GM19324 (cell line): ENCODE results near the gene SPR.

Experiments
- ATAC-seq: cut with Tn5 transposase; IDR thresholded peaks from one replicate; pipeline ENCODE4 v1.9.1; 2021; ENCODE audit warnings: mild to moderate bottlenecking, moderate library complexity; ENCODE audit not compliant: unreplicated experiment, low FRiP score

Gene SPR

DNA sequence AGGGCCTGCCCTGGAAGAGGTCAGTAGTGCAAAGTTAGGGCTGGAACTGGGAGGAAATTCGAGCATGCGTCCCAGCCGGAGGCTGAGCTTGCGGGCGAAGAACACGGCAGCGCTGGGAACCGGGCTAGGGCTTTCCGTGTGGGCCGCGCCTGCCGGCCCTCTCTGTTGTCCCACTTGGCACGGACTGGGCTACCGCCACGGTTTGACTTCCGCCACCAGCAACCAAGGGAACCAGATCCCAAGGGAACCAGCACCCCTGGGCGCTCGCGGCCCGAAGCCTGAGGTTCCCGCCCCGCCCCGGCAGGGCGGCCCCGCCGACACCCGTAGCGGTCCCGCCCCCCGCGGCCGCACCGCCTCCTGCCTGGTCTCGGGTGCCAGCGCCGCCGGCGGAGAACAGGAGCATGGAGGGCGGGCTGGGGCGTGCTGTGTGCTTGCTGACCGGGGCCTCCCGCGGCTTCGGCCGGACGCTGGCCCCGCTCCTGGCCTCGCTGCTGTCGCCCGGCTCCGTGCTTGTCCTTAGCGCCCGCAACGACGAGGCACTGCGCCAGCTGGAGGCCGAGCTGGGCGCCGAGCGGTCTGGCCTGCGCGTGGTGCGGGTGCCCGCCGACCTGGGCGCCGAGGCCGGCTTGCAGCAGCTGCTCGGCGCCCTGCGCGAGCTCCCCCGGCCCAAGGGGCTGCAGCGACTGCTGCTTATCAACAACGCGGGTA lies at the start of gene SPR:
SPR (plus strand) TSS at position 377 of the 708 bp plus-strand sequence; CDS start at position 402, 25 bp downstream.
- ATAC-seq, result peak; percentile 94

DNA sequence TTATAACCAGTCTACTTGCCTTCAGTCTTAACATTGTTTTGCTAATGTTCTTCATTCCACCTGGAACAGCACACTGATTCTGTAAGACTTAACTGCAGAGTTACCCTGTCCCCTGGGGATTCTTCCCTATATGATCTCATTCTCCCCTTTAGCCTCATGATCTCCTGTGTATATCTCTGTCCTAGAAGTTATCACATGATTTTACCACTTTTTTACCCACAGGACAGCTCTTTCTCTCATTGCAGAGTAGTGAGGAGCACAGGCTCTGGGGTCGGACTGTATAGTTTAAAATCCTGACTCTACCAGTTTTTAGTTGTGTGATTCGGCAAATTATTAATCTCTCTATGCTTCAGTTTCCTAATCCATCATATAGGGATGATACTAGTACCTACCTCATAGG lies 47.1 kb upstream of the SPR start:
- no peak for ATAC-seq

DNA sequence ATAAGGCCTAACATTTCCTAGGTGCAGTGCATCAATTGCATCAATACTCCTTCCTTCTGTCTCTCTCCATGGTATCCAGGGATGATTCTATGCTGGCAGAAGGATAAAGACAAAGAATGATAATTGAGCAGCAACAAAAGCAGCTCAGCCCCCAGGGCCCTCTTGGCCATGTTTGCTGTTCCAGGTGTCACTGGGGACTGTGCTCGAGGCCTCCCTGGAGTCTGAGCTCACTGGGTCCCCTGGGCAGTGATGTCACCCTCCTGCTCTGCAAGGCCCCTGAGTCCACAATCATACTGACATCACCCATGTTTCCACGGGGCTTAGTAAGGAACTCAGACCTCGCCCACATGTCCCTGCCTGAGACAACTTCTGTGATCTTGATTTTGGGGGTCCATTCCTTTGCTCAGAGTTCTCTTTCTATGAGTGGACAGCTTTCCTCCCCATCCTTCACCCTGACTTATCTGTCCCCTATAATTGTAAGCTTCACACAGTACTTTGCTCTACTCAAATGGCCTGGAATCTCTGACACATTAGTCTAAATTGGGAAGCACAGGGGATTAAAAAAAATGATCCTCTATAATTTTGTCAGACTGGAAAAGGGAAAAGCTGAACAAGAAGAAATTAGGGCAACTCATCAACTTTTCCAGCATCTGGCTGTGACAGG lies 45.6 kb upstream of the SPR start:
- ATAC-seq, result no peak

DNA sequence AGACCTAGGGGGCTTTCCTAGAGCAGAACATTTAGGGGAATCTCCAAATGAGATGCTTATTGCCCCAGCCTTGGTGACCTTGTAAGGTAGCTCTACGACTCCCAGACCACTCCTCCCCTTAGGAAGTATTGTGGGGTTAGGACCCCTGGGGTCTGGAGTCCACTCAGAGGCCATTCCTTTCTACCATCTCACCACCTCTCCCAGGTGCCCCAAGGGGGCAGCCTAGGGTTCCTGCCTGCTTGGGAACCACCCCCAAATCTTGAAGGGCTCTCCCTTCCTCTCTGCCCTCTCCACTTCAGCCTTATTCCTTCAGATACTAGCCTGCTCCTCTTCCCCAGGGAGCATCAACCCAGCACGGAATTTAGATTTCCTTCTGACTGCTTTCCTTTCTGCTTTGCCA lies 43.9 kb upstream of the SPR start:
- no peak for ATAC-seq

DNA sequence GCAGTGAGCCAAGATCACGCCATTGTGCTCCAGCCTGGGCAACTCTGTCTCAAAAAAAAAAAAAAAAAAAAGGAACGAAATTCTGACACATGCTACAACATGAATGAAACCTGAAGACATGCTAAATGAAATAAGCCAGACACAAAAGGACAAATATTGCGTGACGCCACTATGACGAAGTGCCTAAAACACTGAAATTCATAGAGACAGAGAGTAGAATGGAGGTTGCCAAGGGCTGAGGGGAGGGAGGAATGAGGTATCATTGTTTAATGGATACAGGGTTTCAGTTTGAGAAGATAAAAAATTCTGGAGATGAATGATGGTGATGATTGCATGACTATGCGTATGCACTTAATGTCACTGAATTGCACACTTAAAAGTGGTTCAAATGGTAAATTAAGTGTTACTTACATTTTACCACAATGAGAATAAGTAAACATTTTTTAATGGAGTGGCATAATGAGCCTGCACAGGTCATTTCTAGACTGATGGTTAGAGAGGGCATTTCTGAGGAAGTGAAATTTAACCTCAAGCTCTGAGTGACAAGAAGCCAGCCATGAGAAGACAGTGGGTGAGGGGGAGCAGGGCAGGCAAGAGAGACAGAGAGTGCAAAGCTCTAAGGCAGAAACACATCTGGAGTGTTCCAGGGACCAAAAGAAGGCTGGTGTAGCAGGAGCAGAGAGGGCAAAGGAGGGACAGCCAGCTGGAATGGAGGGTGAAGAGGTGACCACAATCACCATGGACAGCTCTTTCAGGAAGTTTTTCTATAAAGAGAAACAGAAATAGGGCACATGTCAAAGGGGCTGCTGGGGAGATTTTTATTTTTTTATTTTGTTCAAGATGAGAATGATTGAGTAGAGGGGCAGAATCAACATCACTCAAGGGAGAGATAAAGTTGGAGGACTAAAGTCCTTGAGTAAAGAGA lies 40.8 kb upstream of the SPR start:
- peak; percentile 88 for ATAC-seq

DNA sequence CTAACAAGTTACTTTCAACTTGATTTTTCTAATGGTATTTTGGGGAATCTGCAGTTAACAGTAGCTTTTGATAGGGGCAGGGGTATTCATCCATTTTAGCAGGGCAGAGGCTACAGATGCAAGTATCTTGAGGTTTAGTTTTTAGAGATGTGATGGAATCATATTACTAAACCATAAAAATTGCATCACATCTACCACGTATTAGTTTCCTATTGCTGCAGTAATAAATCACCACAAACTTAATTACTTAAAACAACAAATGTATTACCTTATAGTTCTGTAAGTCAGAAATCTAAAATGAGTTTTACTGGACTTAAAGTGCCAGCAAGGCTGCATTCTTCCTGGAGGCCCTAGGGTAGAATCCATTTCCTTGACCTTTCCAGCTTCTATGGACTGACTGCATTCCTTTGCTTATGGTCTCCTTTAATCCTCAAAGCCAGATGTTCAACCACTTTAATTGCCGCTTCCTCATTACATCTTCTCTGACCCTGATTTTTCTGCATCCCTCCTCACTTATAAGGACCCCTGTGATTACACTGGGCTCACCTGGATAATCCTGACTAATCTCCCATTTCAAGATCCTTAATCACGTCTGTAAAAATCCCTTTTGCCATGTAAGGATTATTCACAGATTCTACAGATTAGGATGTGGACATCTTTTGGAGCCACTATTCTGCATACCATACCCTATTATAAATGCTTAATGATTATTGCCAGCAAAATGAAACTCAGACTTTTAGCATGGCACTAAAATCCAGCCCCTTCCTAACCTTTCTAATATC lies 39.5 kb upstream of the SPR start:
- no peak for ATAC-seq

DNA sequence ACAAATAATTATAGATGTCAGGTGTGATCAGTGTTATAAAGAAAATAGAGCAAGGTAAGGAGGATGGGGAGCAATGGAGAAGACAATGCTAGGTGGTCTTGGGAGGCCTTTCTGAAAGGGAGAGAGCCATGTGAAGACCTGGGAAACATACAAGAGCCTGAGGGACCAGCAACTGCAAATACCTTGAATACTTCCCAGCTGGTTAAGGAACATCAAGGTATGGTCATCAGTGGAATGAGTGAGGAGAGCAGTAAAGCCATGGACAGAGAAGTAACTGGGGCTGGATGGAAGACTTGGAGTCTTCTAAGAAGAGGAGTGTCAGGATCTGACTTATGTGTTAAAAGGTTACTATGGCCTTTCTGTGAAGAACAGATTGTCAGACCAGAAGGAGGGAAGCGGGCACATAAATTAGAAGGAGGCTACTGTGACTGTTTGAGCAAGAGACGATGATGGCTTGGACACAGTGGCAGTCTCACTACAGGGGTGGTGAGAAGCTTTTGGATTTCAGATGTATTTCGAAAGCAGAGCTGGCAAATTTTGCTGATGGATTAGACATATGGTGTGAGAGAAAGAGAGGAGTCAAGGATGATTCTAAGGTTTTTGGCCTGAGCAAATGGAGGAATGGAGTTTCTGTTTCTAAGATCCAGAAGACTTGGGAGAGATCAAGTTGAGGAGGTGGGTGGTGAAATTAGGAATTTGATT lies 38.6 kb upstream of the SPR start:
- ATAC-seq, result no peak

DNA sequence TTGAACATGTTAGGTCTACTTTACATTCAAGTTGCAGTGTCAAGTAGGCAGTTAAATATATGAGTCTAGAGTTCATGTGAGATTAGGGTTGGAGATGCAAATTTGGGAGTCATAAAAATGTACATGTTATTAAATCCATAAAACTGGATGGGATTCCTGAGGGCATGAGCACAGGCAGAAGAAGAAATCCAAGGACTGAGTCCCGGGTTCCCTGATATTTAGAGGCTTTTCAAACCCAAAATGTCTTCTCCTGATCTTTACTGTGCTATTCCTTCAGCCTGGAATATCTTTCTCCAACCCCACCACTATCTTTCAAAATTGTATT lies 38.1 kb upstream of the SPR start:
- no peak for ATAC-seq

DNA sequence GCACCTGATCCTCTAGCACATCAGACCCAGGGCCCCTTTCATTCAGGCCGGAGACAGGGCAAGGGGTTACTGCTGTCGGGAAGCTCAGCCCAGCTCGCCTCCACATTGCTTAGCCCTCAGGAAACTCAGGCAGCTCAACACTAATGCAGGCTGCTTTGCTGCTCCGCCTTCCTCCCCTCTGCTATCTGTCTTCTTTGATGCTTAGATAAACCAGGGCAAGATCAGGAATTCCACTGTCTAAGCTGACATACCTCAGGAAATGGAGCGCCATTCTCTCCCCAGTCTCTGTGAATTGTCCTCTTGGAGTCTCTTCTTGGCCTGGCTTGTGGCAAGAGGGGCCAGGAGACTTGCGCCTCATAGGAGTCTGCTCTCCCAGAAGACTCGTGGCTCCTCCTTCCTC lies 35.9 kb upstream of the SPR start:
- no peak for ATAC-seq

DNA sequence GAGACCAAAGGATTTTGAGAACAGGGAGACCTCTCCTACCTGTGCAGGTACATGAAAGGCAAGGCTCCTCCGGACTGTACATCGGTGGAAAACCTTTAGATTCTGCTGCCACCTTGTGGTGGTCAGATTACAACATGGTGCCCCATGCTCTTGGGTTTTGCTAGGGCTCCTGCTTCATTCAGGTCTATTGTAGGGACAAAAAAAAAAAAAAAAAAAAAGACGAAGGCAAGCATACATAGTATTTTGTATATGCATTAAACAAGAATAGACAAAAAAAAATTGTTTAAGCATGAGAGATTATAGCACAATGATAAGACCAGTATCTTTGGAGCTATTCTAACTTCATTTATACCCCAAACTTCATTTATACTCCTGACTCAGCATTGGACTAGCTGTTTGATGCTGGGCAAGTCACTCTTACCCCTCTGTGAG lies 27.4 kb upstream of the SPR start:
- ATAC-seq, result no peak

DNA sequence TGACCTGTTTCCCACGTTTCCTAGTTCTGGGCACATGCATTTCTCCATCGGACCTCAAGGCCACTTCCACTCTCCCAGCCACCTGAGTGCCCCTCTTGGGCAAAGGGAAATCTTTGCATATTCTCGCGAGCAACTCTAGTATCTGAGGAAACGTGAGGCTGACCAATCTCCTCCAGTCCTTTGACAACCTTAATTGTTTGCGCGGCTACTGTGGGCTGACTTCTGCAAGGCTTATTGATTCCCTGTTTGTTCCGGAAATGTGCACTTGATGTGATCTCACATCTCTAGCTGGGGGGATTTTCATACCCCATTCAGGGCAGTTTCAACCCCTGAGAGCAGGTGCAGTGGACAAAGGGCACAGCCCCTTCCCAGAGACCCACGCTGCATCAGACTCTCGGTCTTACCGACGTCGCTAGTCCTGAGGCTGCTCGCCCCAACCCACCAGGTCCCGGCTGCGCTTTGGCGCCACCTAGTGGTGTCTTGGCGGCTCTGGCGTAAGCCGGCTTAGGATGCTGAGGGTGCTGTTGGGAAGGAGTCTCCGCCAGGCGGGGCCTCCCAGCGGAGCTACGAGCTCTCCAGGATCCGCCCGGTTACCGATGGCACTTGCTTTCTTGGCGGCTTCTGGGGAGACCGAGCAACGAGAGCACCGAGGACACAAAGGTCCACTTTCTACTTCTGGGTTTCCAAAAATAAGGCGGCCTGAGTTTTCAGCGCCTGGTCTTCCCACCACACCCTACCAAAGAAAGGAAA lies 24.8 kb upstream of the SPR start:
- peak; percentile 91 for ATAC-seq

DNA sequence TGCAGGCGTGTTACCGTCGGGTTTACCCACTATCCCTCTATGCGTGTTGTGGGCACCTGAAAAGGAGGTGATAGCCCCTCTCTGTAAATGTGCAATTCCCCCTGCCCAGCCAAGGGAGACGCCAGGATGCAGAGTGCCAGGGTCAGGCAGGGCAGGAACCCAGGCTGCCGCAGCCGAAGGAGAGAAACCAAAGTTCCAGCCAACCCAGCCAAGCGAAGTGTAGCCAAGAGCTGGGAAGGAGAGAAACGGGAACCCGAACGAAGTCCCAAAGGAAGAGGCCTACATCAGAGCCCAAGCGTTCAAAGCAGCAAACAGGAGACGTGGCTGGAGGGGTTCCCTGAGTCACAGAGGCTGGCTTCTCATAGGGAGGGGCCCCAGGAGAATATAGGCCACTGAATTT lies 24.2 kb upstream of the SPR start:
- peak; percentile 5 for ATAC-seq

DNA sequence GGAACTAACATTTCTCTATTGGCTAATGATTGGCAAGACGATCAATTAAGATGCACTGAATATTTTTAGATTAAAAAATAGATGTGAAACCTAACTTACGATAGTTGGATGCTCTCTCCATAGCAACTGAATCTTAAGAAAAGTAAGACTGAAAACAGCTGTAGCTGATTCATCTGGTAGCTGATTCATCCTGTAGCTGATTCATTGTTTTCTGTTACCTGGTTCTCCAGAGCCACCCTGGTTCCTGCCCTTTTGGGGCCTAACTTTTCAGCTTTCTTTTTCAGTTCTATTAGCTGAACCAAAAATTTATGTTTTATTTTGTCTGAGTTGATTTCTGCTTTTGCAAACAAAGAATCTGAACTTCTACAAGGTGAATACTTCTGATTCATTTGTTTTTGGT lies 22.7 kb upstream of the SPR start:
- ATAC-seq, result no peak

DNA sequence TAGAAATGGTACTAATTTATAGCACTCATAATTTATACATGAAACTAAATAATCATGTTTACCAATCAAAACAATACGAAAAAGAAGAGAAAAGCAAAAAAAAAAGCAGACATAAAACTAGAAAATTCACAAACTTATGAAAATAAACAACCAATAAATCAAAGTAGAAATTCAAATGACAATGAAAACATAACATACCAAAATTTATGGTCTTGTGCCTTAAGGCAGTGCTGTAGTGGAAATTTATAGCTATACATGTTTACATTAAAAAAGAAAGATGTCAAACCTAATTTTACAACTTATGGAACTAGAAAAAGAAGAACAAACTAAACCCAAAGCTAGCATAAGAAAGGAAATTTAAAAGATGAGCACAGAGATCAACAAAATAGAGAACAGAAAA lies 16.1 kb upstream of the SPR start:
- no peak for ATAC-seq

DNA sequence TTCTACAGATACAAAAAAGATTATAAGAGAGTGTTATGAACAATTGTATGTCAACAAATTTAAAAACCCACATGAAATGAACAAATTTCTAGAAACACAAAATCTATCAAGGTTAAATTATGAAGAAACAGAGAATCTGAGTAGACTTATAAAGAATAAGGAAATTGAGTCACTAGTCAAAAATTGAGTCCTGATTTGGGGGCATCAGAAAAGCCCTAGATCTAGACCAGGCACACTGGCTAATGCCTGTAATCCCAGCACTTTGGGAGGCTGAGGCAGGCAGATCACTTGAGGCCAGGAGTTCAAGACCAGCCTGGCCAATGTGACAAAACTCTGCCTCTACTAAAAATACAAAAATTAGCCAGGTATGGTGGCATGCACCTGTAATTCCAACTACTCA lies 15.3 kb upstream of the SPR start:
- ATAC-seq, result no peak

DNA sequence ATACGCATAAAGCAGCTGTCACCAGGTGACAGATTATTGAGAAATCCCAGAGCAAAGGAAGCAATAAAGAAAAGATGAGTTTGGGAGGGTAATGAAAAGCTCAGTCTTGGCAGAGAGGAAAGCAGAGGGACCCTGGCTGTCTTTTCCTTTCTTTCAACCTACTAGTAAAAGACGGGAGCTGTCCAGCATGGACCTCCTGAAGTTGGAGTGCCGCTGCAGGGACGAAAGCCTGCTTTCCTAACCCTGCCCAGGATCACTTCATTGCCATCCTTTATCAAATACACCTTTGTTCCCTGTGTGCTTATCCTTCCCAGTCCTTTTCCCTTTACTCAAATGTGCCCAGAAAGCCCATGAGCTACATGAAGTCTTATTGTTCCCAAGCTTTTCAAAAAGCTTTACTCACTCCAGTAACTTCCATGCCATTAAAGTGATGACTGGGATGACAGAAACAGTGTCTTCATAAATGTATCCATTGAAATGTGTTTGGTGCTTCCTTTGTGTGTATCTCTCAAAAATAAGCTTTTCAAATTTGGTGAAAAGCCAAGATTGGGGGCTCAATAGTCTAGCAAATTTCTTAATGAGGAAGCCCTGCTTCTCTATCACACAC lies 3.7 kb upstream of the SPR start:
- no peak for ATAC-seq

DNA sequence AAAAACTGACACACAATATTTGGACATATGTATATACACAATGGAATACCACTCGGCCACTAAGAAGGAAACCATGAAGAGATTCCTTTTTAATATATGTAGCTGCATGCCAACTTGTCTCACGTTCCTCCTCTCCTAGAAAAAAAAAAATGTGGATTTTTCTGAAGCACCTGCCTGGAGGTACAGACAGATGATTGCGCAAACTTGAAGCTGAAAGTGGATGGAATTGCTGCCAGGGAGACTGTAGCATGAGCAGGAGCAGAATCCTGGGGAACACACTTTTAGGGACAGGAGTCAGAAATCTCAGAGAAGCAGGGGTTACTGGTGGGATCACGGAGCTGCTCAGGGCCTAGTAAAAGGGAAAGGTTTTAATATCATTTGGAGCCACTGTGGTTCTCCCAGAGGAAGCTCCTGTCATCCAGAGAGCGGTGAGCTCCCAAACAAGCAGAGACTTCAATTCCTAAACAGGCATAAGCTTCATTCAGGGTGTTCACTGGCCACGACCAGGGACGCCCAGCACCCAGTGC lies 640 bp upstream of the SPR start:
- no peak for ATAC-seq

DNA sequence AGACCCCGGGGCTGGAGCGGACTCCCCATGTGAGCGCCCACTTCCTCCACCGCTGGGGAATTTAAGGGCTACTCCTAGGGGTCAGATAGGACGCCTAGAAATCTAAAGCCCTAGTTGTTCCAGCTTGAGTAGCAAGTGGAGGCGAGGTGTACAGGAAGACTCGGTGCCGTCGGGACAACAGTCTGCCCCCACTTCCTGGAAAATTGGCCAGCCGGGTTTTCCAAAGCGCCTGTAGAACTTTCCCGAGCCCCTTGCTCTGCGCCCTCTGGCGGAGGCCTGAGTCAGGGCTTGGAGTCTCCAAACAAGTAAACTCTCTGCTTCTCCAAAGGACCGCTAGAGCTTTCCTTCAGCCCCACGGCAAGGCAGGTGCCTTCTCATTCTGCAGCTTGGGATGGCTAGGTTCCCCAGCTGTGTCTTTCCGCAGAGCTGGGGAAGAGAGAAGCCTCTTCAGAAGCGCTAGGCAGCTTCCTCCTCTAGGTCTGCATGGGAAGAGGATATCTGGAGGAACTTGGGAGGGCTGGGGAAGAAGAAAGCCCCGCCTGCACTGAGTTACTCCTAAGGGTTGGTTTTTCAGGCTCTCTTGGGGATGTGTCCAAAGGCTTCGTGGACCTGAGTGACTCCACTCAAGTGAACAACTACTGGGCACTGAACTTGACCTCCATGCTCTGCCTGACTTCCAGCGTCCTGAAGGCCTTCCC lies 681 bp downstream of the SPR start:
- ATAC-seq, result peak; percentile 26
